ENCODE results near the gene DIRAS2. TPM values are rescaled to one million over a fixed set of nuclear protein-coding genes. Genes with fewer than 3 reads are reported as not detected.

DIRAS2 gene
- total RNA-seq, 1 donor from 2014 or later = 26.3 TPM

DNA sequence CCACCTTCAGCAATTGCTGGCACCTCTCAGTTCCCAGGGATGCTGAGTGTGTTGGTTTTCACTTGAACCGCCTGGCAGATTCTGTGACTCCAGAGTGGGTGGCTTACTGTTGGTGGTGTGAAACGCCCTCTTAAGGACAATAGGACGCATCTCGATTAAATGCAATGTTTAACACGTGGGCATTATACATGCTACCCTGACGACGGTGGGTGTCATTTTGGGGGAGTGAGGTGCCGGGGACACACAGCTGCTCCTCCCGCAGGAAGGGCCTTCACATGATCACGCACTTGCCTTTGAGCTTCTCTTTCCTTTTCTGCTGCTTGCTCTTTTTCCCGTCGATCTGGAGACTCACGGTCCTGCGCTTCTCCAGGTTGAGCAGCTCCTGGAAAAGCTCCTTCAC, 29.7 kb downstream of the DIRAS2 start:
- no peak for DNase-seq (ENCODE audit: low spot score)

DNA sequence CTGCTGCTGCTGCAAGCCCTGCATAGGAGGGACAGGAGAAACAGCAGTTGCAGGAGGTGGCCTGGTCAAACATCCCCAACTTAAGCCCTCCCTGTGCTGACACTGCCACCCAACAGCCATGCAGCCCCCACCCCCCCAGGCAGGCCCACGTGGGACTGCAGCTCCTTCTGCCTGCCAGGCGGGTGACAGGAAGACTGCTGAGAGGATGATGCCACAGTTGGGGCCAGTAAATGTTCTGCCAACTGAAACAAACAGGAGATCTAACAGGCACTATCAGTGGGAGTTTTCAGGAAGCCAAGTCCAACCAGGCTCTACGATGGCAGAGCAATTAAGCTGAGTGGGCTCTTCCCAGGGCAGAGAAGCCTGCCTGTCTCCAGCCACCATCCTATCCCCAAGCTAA, 31.1 kb downstream of the DIRAS2 start:
- no peak for DNase-seq (ENCODE audit: low spot score)

DNA sequence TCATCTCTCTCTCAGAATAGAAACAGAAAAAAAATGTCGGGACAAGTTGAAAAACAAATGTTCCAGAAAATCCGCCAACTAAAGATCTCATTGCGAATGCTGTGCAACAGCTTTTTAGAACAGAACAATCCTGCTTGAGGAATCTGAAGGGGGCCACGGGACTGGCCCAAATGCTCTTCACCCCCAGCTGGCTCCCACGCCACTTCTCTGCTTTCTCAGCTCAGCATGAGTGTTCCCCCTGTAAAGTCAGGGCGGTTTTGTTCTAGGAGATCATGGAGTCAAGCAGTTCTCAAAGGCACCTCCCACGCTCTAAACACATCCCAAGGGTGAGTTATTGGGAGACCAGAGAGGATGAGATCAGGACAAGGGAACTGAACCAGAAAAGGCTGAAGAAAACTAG, 31.5 kb downstream of the DIRAS2 start:
- no peak for DNase-seq (ENCODE audit: low spot score)

DNA sequence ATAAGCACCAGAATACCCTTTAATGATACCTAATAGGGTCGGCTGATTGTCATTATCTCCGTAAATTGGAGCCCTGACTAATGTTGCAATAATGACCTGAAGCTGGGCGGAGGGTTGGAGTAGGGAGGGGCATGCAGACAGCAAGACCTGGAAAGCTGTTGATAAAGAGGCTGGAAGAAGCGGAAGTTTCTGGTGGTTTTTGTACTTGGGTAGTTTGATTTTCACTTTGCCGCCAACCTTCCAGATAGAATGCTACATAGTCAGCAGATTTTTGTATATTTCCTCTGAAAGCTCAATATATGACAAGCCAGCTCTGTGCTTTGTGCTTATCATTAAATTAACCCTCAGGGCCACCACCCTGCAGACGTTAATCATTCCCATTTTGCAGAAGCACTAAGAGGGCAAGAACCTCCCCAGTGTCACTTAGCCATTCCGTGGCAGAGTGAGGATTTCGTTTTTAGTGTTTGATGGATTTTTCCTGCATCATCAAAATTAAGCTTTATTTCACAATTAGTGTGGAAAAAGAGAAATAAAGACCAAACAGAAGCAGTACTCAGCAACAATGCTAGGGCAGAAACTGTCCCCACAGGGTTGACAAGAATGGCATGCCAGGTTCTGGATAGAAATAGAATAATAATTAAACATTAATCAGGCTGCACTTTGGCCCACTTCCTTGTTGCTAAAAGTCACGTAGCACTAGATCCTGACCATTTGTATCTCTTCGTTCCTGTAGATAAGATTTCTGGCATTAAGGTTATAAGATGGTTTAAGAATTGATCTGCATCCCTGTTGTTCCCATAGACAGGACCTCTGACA, 34.7 kb downstream of the DIRAS2 start:
- DNase-seq (ENCODE audit: low spot score) = peak; percentile 66

DNA sequence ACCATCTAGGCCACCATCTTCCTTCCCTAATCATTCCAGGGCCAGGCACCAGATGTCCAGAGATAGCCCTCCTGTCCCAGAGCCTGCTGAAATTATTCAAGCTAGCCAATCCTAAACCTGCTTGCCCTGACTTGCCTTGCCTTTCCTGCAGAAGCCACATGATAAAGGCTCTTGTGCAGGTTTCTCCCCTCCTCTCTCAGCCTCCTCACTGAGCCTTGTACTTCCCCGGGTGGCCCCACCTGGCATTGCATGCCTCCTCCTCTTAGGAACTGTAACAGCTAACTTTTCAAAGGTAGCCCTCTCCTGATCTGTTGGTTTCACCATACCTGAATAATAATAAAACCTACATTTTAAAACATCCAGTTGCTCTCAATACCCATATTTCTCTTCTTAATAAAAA, 42.6 kb downstream of the DIRAS2 start:
- DNase-seq (ENCODE audit: low spot score) = no peak

DNA sequence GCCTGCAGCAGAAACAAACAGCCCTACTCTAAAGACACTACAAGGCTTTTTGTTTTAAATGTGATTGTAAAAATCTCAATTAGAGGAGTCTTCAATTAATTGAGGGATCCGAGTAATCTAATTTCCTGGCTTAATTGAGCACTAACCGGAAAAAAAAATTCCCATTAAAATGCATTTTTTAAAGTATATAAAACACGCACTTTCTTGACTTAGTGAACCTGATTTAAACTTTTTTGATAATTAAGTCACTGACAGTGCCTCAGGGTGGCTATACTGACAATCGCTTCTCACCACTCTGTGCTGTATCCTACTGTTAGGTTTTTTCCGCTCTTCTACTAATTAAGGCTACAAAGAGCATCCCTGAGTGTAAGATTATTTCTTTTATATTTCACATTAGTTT, 44.4 kb downstream of the DIRAS2 start:
- no peak for DNase-seq (ENCODE audit: low spot score)

DNA sequence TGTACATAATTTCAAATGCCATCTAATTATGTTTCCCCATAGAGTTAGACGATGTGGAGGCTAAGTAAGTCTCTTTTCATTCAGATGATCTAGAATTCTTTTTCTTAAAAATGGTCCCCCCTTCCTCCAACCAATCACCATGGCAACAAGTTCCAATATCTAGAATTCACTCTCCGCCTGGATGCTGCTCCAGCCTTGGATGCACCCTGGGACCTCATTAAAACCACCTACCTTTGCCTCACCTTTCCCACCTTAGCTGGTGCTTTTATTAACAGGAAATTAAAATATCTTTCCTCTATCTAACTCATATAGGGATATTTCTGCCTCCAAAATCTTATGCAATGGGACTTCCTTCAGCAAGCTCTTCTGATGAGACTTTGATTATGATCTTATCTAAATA, 49.0 kb downstream of the DIRAS2 start:
- no peak for DNase-seq (ENCODE audit: low spot score)

DNA sequence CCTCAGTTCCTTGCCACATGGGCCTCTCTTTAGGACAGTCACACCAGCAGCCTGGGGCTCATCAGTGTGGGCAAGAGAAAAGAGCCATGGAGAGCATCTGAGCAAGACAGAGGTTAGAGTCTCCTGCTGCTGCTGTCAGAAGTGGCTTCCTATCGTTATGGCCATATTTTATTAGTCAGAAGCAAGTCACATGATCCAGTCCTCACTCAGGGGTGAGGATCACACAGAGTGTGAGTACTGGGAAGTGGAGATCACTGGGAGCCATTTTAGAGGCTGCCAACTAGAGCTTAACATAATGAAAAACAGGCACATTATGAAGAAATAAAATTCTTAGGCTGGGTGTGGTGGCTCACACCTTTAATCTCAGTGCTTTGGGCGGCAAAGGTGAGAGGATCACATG, 62.0 kb downstream of the DIRAS2 start:
- no peak for DNase-seq (ENCODE audit: low spot score)

DNA sequence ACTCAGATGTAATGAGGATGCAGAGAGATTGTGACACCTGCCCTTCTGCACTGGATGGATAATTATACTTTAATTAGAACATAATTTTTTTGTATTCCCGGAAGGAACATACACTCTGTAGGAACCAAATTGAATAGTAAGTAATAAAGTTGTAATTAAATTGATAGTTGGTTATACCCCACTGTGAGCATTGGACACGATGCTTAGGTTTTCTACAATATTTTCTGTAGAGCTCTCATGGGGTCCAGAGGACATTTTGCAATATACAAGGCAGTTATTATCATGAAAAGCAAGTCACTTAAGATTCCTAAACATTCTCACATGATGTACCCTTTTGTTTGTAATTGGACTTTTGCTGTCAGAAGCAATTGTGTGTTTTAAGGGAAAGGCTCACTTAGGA, 63.4 kb downstream of the DIRAS2 start:
- no peak for DNase-seq (ENCODE audit: low spot score)

DNA sequence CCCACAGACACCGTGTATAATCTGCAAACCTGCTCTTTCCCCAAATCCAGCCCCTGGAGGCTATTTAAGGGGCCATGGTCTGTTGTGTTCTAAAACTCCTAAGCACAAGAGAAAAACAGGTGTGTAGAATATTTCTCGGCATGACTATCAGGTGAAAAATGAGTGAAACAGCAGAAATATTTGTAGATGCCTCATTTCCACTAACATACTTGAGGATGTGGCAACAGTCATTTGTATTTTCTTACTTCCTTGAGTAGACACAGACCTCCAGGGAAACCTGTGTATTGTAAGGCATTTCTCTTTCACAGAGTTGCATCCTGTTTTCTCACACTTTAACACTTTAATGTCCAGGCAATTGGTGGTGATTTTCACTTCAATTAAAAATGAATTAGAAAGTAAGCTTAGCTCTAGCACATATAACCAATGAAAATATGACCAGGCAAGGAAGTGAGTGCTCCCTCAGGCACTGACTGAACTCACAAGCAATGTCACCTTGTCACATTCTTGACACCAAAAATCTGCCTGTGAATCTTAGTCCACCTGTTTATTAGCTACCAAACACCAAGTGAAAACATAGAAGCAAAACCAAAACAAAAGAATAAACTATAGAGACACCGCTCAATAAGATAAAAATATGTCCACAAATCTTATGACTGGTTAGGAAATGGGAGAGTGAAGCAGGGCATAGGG, 64.4 kb downstream of the DIRAS2 start:
- no peak for DNase-seq (ENCODE audit: low spot score)

DNA sequence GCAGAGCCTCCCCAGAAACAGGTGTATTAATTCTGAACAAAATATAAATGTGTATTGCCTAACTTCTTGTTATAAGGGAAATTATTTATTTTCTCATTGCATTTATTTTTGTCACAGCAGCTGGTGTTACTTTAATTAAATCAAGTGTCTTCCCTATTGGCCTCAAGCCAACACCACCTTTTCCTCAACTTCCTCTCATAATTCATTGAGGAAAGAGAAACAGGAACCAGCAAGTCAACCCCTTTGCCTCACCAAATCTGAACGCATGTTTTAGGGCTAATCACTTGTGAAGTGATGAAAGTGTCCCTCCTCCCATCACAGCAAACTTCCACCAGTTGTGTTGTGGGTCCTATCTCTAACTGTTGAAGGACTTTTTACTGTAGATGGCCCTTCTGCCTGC, 73.1 kb downstream of the DIRAS2 start:
- DNase-seq (ENCODE audit: low spot score) = no peak

DNA sequence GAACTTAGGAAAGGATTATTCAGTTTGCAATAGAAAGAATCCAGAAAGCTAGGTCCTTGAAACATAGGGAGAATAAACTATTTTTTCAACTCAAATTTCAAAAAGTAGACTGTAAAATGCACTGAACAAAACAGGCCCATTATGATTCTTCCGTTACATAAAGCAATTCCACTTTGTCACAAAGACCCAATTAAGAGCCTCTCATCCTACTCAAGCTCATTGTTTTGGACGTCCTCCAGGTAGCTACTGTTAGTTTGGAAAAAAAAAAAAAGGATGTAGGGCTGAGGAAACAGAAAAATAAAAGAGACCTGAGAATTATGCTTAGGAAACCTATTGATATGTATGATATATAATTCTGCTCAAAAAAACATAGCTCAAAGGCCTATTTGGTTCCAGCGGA, 74.0 kb downstream of the DIRAS2 start:
- no peak for DNase-seq (ENCODE audit: low spot score)

DNA sequence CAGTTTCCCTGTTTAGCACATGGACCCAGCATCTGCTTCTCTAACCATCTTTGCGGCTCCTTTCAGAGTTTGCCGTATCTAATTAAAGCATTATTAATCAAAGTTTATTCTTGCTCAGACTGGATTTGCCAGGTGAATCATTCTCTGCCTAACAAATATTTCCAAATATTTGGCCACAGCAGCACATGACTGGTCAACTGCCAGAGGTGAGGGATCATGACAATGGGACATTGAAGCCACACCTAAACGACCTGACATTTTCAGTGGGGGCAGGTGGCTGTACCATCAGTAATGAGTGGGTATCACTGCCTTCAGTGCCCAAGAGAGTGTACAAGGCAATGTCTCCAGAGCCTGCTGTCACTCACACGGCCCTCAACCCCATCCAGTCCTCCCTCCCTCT, 80.4 kb downstream of the DIRAS2 start:
- DNase-seq (ENCODE audit: low spot score) = no peak

Other genes with a start within 250 kb of the DIRAS2 start
- 42.9 TPM for gene SYK, start 159.0 kb upstream of the DIRAS2 start, total RNA-seq